Lung (tissue), 12 donors: ENCODE data around the gene PLCH1. TPM values are rescaled to one million over a fixed set of nuclear protein-coding genes. Genes with fewer than 3 reads are reported as not detected.

Experiments used
- ATAC-seq: fragments of 200-7000 bp; cut with Tn5 transposase; one replicate; pipeline ENCODE4 v1.9.1; 2020; ENCODE audit warnings: moderate number of reproducible peaks; ENCODE audit not compliant: insufficient read depth, low FRiP score
- DNase-seq, 3 donors: peaks; one replicate each; pipeline ENCODE4 v3.0.0-alpha.2; 2013 to 2017
- H3K27ac ChIP-seq, 2 donors: one replicate each; pipeline ENCODE4 v1.5.1; 2013; ENCODE audit warnings: mild to moderate bottlenecking in 2 of 2, moderate library complexity in 2 of 2, control low read depth in 1 of 2, inconsistent platforms in 1 of 2, low read depth in 1 of 2, low read length in 1 of 2
- H3K27me3 ChIP-seq, 3 donors: one replicate each; pipeline ENCODE4 v1.5.1; 2013; ENCODE audit warnings: low read length in 2 of 3; ENCODE audit not compliant: control insufficient read depth in 3 of 3, insufficient read depth in 3 of 3
- H3K36me3 ChIP-seq, 4 donors: one replicate each; pipeline ENCODE4 v1.5.1; 2013; ENCODE audit warnings: low read length in 4 of 4, mild to moderate bottlenecking in 1 of 4, moderate library complexity in 1 of 4; ENCODE audit not compliant: control insufficient read depth in 4 of 4, insufficient read depth in 4 of 4
- H3K4me1 ChIP-seq, 5 donors: one replicate each; pipeline ENCODE4 v1.5.1; 2013; ENCODE audit warnings: low read length in 5 of 5, mild to moderate bottlenecking in 2 of 5, moderate library complexity in 1 of 5; ENCODE audit not compliant: control insufficient read depth in 5 of 5, insufficient read depth in 5 of 5
- H3K4me3 ChIP-seq: one replicate; pipeline ENCODE4 v1.5.1; 2013; ENCODE audit warnings: mild to moderate bottlenecking, control low read depth, moderate library complexity
- H3K9ac ChIP-seq, 2 donors: one replicate each; pipeline ENCODE4 v1.5.1; 2013; ENCODE audit warnings: low read length in 2 of 2, control low read depth in 1 of 2; ENCODE audit not compliant: insufficient read depth in 1 of 2
- H3K9me3 ChIP-seq, 4 donors: one replicate each; pipeline ENCODE4 v1.5.1; 2013; ENCODE audit warnings: low read length in 3 of 4, mild to moderate bottlenecking in 1 of 4, moderate library complexity in 1 of 4; ENCODE audit not compliant: control insufficient read depth in 4 of 4, insufficient read depth in 3 of 4
- CTCF ChIP-seq: IDR thresholded peaks from 2 replicates; pipeline ENCODE4 v1.5.1; 2012; ENCODE audit warnings: mild to moderate bottlenecking; ENCODE audit errors: control extremely low read depth, extremely low read depth
- WGBS, 2 donors: extraction: QIAGEN DNeasy Blood & Tissue Kit; methylation state at CpG; one replicate each; pipeline ENCODE4 v1.1.7; 2013; 5-methylcytosine and 5-hydroxymethylcytosine counted together
- polyA plus RNA-seq, 2 donors: library from polyadenylated mRNA; stranded (reverse); fragments of 200-250 nt; gene quantifications; one replicate each; pipeline ENCODE4 v1.2.1, GENCODE V29; 2013
- total RNA-seq, 2 donors: library from RNA; depleted of rRNA in 1 of 2; stranded (reverse); fragments of >200 nt in 1 of 2; gene quantifications; one replicate each; pipeline ENCODE4 v1.2.1, GENCODE V29; 2014 to 2021
- donor health status: control.
- donor health status: control.
- donor health status: Bipolar disorder and iron deficiency.
- donor health status: healthy.
- donor health status: DM: yes; HTN: yes; CAD: no.

PLCH1 gene
- total and polyA plus RNA-seq, 4 donors, result 2.5 to 22.8 (median 9.1) TPM

GRCh38 chr3:155354658-155355057, 390.2 kb downstream of the PLCH1 start:
- H3K27ac ChIP-seq, result no peak overlapping the region
- H3K9ac ChIP-seq, result no peak overlapping the region
- no peaks in the 10 kb centered on the region for H3K36me3 ChIP-seq
- peaks cover 0 to 1% (median 0%) of the 10 kb centered on the region in 5 donors for H3K4me1 ChIP-seq
- DNase-seq (no peak), ATAC-seq (no peak)
- no peak overlapping the region for H3K4me3 ChIP-seq
- no peak for TF ChIP-seq CTCF
- H3K9me3 ChIP-seq, result peaks cover 0 to 2% (median 0%) of the 10 kb centered on the region in 4 donors
- no peaks in the 10 kb centered on the region for H3K27me3 ChIP-seq

GRCh38 chr3:155352900-155353490, 391.9 kb downstream of the PLCH1 start:
- H3K27ac ChIP-seq, result no peak overlapping the region
- no peaks in the 10 kb centered on the region for H3K36me3 ChIP-seq
- H3K9me3 ChIP-seq, result peaks cover 0 to 2% (median 0%) of the 10 kb centered on the region in 4 donors
- H3K9ac ChIP-seq, result no peak overlapping the region
- ATAC-seq (no peak), DNase-seq (peak in 2 of 3 donors; percentile 67 to 70)
- 55 to 58% methylated on average over 6 of the region's 6 CpGs for WGBS, 2 donors
- peaks cover 0 to 1% (median 0%) of the 10 kb centered on the region in 5 donors for H3K4me1 ChIP-seq
- H3K4me3 ChIP-seq, result no peak overlapping the region
- peak; percentile 9 for TF ChIP-seq CTCF
- no peaks in the 10 kb centered on the region for H3K27me3 ChIP-seq

GRCh38 chr3:155350571-155350970, 394.3 kb downstream of the PLCH1 start:
- H3K36me3 ChIP-seq, result no peaks in the 10 kb centered on the region
- no peaks in the 10 kb centered on the region for H3K27me3 ChIP-seq
- H3K9me3 ChIP-seq, result no peaks in the 10 kb centered on the region
- H3K4me3 ChIP-seq, result no peak overlapping the region
- no peaks in the 10 kb centered on the region for H3K4me1 ChIP-seq
- DNase-seq (no peak), ATAC-seq (no peak)
- no peak overlapping the region for H3K9ac ChIP-seq
- H3K27ac ChIP-seq, result no peak overlapping the region
- no peak for TF ChIP-seq CTCF
- 44 to 62% methylated on average over 1 of the region's 1 CpG for WGBS, 2 donors

- DNase-seq (no peak), ATAC-seq (no peak)
- H3K9ac ChIP-seq, result no peak overlapping the region
- no peaks in the 10 kb centered on the region for H3K9me3 ChIP-seq
- H3K27me3 ChIP-seq, result no peaks in the 10 kb centered on the region
- TF ChIP-seq CTCF, result no peak
- no peak overlapping the region for H3K4me3 ChIP-seq
- no peaks in the 10 kb centered on the region for H3K36me3 ChIP-seq
- no peak overlapping the region for H3K27ac ChIP-seq
- no peaks in the 10 kb centered on the region for H3K4me1 ChIP-seq
- WGBS, 2 donors, result 72 to 86% methylated on average over 1 of the region's 1 CpG
Observed at GRCh38 chr3:155347901-155348300, 397.0 kb downstream of the PLCH1 start.
